HG03060 (cell line): ENCODE results near the gene OXSR1.
"Not testable (repeated sequence)": the region's sequence is repeated elsewhere in the genome, so short reads cannot be mapped to it uniquely, and the experiment has no call there.

ENCODE experiments used
- ATAC-seq: cut with Tn5 transposase; IDR thresholded peaks from one replicate; pipeline ENCODE4 v1.9.1; 2021; ENCODE audit warnings: low read depth, moderate number of reproducible peaks; ENCODE audit not compliant: unreplicated experiment

OXSR1 gene

DNA sequence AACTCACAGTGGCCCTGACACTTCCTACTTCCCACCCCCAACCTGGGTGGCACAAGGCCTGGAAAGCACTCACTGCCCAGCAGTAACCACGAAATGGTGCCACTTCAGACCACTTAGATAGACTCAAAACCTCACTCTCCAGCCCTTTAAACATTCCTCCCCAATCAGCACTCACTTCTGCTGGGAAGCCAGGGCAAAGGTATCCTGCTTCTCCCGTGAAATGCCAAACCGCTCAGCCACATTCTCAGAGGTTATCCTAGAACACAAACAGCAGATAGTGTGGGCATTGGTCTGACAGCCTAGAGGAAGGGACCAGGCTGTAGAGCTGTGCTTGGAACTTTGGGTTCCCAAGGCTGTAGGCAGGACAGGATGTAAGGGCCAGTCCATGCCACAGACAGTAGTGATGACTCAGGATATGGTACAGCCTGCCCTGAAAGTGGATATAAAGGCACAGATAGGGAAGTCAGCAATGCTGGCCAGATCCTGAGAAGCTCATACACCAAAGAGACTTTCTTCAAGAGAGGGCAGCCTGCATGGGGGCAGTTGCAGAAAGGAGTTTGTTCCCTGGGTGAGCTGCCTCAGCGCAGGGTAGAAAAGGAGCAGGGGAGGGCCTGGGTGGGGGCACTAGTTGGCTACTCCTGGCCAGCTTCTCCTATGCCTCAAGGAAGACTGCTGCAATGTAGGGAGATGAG, 37.6 kb upstream of the OXSR1 start:
- no peak for ATAC-seq

- ATAC-seq, result no peak
Observed at GRCh38 chr3:38128303-38128655, 37.1 kb upstream of the OXSR1 start.

GRCh38 chr3:38129058-38129457, 36.3 kb upstream of the OXSR1 start:
- ATAC-seq, result no peak

DNA sequence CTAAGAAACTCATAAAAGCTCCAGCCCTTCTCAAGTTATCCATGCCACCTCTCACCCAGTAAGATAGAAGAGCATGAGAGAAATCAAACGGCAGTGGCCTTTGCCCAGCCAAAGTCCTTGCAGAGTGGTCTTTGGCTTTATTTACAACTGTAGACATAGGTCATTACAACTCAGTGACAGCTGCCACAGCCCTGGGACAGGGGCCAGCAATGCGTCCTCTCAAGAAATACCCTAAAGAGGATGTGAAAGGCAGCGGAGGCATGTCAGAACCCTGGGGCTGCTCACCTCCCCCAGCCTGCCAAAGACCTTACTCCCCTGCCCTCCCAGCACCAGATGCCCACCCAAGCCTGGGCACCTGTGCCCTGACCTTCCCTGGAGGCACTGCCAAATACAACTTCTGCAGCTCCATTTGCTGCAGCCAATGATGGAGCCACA, 34.7 kb upstream of the OXSR1 start:
- ATAC-seq, result no peak

DNA sequence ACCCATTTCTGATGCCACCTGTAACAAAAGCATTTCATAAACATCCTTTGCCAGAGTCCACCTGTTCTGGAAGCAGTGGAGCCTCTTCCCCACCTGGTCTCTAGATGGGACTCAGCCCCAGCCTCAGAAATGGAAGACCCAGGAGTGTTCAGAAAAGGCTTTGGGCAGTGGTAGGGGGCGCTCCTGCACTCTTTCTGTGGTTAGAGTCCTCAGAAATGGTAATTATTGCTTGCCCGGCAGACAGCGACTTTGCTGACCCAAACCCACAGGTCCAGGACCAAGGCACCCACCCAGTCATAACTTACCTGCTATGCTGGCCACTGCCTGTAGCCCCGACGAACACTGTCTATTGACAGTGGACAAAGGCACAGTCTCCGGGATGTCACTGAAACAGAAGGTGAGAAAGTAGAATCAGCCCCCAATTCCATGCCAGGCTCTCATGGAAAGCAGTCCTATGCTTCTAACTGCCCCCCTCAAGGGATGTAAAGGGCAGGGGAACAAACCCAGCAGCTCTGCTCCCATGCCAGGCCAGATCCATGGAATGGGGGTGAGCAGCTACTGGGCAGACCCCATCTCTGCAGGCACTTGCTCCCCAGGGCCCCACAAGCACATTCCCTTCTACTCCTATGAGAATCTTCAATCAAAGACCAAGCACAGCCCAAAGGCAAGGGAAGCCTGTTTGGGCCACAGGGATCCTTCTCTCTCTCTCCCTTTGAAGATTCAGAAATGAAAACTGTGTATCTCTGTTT, 33.5 kb upstream of the OXSR1 start:
- no peak for ATAC-seq

DNA sequence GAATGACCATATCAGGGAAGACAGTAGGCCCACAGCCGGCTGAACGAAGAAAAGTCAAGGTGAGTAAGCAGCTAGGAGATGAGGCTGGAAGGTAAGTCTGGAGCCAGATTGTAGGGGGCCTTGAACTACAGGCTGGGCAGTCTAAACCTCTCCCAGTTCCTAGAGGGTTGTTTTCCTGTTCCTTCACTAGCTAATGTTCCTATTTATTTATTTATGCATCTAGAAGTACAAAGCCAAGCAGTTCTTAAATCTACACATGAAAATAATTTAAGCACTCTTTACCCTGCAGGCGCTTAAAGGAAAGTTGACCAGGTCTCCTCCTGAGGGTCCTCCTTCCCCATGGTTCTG, 32.2 kb upstream of the OXSR1 start:
- no peak for ATAC-seq

DNA sequence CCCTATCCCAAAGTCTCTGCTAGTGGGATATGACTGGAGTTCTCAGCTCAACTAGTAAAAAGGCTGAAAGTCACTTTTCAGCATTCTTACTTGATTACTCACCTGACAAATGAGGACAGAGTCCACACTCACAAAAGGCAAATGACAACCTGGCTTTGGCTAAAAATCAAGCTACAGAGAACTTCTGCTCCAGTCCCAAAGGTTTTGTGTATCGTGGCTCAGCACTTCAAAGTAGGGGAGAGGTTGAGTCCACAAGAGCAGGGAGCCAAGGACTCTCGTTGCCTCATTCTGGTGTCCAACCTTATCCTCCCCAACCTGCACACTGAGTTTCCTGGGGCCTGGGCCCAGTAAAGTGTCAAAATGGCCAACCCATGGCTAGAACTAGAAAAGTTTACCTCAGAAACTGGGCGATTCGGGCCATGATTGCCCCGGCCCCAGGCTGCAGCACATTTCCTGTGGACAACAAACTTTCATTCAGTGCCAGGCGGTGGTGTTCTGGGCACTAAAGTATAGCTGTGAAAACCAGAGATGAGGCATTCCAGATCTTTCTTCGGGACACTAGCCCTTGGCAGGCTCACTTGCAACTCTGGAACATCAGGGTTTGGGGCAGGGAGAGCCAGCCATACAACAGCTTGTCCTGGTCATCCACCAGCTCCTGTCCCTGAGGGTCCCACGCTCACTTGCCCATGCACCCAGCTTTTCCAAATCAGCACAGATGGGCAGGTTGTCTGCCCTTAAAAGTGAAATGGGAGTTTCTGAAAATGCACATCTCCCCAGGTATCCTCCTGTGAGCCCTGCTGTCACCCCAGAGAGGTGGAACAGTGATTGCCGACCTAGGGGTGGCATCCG, 31.6 kb upstream of the OXSR1 start:
- no peak for ATAC-seq

- ATAC-seq, result not testable (repeated sequence)
Observed at GRCh38 chr3:38134517-38135143, 30.7 kb upstream of the OXSR1 start.

DNA sequence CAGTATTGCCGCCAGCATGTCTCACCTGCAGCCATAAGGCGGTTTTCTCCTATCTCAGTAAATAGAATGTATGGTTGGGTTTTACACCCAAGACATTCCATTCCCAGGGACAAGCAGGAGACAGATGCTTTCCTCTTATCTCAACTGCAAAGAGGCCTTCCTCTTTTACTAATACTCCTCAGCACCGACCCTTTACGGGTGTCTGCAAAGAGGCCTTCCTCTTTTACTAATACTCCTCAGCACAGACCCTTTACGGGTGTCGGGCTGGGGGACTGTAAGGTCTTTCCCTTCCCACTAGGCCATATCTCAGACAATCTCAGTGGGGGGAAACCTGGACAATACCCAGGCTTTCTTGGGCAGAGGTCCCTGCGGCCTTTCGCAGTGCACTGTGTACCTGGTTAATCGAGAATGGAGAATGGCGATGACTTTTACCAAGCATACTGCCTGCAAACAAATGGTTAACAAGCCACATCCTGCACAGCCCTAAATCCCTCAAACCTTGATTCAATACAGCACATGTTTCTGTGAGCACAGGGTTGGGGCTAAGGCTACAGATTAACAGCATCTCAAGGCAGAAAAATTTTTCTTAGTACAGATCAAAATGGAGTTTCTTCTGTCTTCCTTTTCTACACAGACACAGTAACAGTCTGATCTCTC, 29.6 kb upstream of the OXSR1 start:
- not testable (repeated sequence) for ATAC-seq

GRCh38 chr3:38136393-38136776, 29.0 kb upstream of the OXSR1 start:
- no peak for ATAC-seq

GRCh38 chr3:38136777-38137614, 28.3 kb upstream of the OXSR1 start, which contains the start of gene ACAA1:
ACAA1 (minus strand) TSS chr3:38137127; CDS start chr3:38137035, 92 bp downstream.
- peak; percentile 82 for ATAC-seq

GRCh38 chr3:38137615-38138348, 27.6 kb upstream of the OXSR1 start:
- no peak for ATAC-seq

GRCh38 chr3:38138349-38139190, 26.8 kb upstream of the OXSR1 start, which contains the start of gene MYD88:
MYD88 (plus strand) TSS chr3:38138661; CDS start chr3:38138701, 40 bp downstream.
- no peak for ATAC-seq

- no peak for ATAC-seq
Observed at GRCh38 chr3:38139191-38139590, 26.1 kb upstream of the OXSR1 start.

- ATAC-seq, result no peak
Observed at GRCh38 chr3:38139652-38140051, 25.7 kb upstream of the OXSR1 start.

DNA sequence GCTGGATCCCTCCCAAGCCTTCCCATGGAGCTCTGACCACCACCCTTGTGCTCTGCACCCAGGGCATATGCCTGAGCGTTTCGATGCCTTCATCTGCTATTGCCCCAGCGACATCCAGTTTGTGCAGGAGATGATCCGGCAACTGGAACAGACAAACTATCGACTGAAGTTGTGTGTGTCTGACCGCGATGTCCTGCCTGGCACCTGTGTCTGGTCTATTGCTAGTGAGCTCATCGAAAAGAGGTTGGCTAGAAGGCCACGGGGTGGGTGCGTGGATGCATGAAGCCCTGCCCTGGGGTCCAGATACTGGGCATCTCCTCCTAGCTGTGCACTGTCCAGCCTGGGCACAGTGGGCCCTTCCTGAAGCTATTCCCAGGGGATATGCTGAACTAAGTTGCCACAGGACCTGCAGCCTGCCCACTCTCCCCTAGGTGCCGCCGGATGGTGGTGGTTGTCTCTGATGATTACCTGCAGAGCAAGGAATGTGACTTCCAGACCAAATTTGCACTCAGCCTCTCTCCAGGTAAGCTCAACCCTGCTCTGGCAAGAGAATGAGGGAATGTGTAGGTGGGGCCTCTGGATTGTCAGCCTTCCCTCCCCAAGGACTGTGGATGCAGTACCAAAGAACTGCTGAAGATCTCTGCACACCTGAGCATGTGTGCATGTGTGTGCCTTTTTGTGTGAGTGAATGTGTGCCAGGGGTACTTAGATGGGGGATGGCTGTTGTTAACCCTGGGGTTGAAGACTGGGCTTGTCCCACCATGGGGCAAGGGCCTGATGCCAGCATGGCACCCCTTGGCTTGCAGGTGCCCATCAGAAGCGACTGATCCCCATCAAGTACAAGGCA, 24.8 kb upstream of the OXSR1 start:
- no peak for ATAC-seq
